ENCODE results near the gene EXOSC5.
"Not testable (repeated sequence)": the region's sequence is repeated elsewhere in the genome, so short reads cannot be mapped to it uniquely, and the experiment has no call there.

Gene EXOSC5

GRCh38 chr19:41403181-41403970 lies 6.2 kb upstream of the EXOSC5 start:
- DNase-seq = no peak

- DNase-seq = no peak
These were observed 4.9 kb upstream of the EXOSC5 start for GRCh38 chr19:41402010-41402409.

GRCh38 chr19:41401483-41401882 lies 4.3 kb upstream of the EXOSC5 start:
- no peak for DNase-seq

- no peak for DNase-seq
These were observed 2.4 kb upstream of the EXOSC5 start for GRCh38 chr19:41399525-41399924.

GRCh38 chr19:41399091-41399490 lies 1.9 kb upstream of the EXOSC5 start:
- DNase-seq = no peak

GRCh38 chr19:41398598-41398997 lies 1.4 kb upstream of the EXOSC5 start:
- DNase-seq = no peak

GRCh38 chr19:41398050-41398418 lies 875 bp upstream of the EXOSC5 start:
- no peak for DNase-seq

- DNase-seq = no peak
These were observed 1.8 kb downstream of the EXOSC5 start for GRCh38 chr19:41395355-41395754.

- no peak for DNase-seq
These were observed 4.4 kb downstream of the EXOSC5 start for GRCh38 chr19:41392775-41393174.

- DNase-seq = no peak
These were observed 5.5 kb downstream of the EXOSC5 start for GRCh38 chr19:41391618-41392017.

- DNase-seq = no peak
These were observed 10.7 kb downstream of the EXOSC5 start for GRCh38 chr19:41386442-41386841.

GRCh38 chr19:41384351-41384750 lies 12.8 kb downstream of the EXOSC5 start:
- DNase-seq = no peak

- DNase-seq = not testable (repeated sequence)
These were observed 15.6 kb downstream of the EXOSC5 start for GRCh38 chr19:41381536-41381935.

GRCh38 chr19:41377977-41378709 lies 19.0 kb downstream of the EXOSC5 start:
- no peak for DNase-seq

GRCh38 chr19:41376998-41377365 lies 20.2 kb downstream of the EXOSC5 start:
- no peak for DNase-seq

GRCh38 chr19:41376241-41376997 lies 20.7 kb downstream of the EXOSC5 start, which contains the start of gene TMEM91:
TMEM91 (plus strand) TSS chr19:41376533; CDS start chr19:41378310, 1,777 bp downstream.
- DNase-seq = no peak

- peak in 1 of 2 experiments; percentile 66 for DNase-seq
These were observed 23.2 kb downstream of the EXOSC5 start for GRCh38 chr19:41373993-41374392.

- no peak for DNase-seq
These were observed 24.7 kb downstream of the EXOSC5 start for GRCh38 chr19:41372501-41372900.

GRCh38 chr19:41371541-41371940 lies 25.6 kb downstream of the EXOSC5 start:
- DNase-seq = no peak

- not testable (repeated sequence) for DNase-seq
These were observed 26.0 kb downstream of the EXOSC5 start for GRCh38 chr19:41371119-41371518.

GRCh38 chr19:41369769-41370168 lies 27.4 kb downstream of the EXOSC5 start:
- DNase-seq = no peak

GRCh38 chr19:41367848-41368301 lies 29.3 kb downstream of the EXOSC5 start:
- no peak for DNase-seq

- no peak for DNase-seq
These were observed 31.1 kb downstream of the EXOSC5 start for GRCh38 chr19:41366089-41366488.
